KMS-11 (cell line): ENCODE measurements around the gene PAK5.
A peak's percentile ranks its signal among the peaks of the same experiment; 100 is the strongest.

Experiments
- H2AFZ ChIP-seq: fragments of 200-600 bp; sonication (generic); 2 replicates; pipeline ENCODE4 v1.6.1; 2016; ENCODE audit warnings: antibody characterized with exemption, mixed run types, low read depth
- H3K27ac ChIP-seq: fragments of 200-600 bp; sonication (generic); 2 replicates; pipeline ENCODE4 v1.6.1; 2016; ENCODE audit warnings: mild to moderate bottlenecking, mixed run types
- H3K27me3 ChIP-seq: fragments of 200-600 bp; sonication (generic); 2 replicates; pipeline ENCODE4 v1.6.1; 2017; ENCODE audit warnings: mild to moderate bottlenecking, low read depth, mixed run types, moderate library complexity; ENCODE audit not compliant: insufficient read depth
- H3K36me3 ChIP-seq: fragments of 200-600 bp; sonication (generic); 2 replicates; pipeline ENCODE4 v1.6.1; 2017; ENCODE audit warnings: mild to moderate bottlenecking, mixed run types; ENCODE audit not compliant: insufficient read depth
- H3K4me1 ChIP-seq: fragments of 200-600 bp; sonication (generic); 2 replicates; pipeline ENCODE4 v1.6.1; 2016; ENCODE audit warnings: mild to moderate bottlenecking, low read depth, mixed run types; ENCODE audit not compliant: poor library complexity, severe bottlenecking
- H3K4me2 ChIP-seq: fragments of 200-600 bp; sonication (generic); 2 replicates; pipeline ENCODE4 v1.7.0; 2016; ENCODE audit warnings: mild to moderate bottlenecking, mixed run types
- H3K4me3 ChIP-seq: fragments of 200-600 bp; sonication (generic); IDR thresholded peaks from 2 replicates; pipeline ENCODE4 v1.6.1; 2017; ENCODE audit warnings: low read depth, low read length, mixed read lengths; ENCODE audit not compliant: insufficient read depth
- H3K79me2 ChIP-seq: fragments of 200-600 bp; sonication (generic); 2 replicates; pipeline ENCODE4 v1.6.1; 2016; ENCODE audit warnings: low read depth, mixed run types; ENCODE audit not compliant: insufficient read depth
- H3K9ac ChIP-seq: fragments of 200-600 bp; sonication (generic); 2 replicates; pipeline ENCODE4 v1.6.1; 2016; ENCODE audit warnings: mild to moderate bottlenecking, mixed run types
- H4K20me1 ChIP-seq: fragments of 200-600 bp; sonication (generic); 2 replicates; pipeline ENCODE4 v1.6.1; 2016; ENCODE audit warnings: mild to moderate bottlenecking, mixed run types; ENCODE audit not compliant: insufficient read depth
- TF ChIP-seq, protein P1 (sequence below): fragments of 200-600 bp; sonication (generic); conservative IDR thresholded peaks from 2 replicates; pipeline ENCODE4 v1.6.1; 2017; ENCODE audit warnings: low read depth, mild to moderate bottlenecking, antibody characterized with exemption, low read length, moderate library complexity, mixed read lengths

Gene PAK5

DNA sequence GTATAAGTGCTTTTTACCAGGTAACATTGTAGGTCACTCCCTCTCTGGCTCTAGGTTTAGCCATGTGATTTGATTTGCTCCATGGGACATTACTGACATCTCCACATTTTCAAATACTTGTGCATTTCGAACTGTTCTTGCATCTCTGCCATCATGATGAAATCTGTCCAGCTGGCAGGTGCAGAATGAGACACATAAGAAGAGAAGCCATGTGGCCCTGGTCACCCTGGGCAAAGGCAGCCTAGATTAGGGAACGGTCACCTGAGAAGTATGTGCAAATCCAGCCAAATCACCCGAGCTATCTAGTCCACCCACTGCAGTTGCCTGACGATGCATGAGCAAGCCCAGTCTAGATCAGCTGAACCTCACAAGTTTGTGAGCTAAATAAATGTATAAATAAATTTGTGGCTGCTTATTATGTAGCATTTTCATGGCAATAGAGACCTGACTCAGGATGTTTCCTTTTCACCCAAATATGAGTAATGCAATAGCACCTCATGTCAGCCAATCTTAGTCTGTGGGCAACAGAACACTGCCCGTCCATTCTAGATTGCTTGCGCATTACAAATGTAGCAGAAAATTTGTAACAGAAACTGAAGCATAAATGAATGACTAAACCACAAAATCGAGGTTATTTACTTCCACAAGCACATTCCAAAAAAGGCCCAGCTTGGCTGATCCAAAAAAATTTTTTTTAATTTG lies 115.2 kb downstream of the PAK5 start:
- Histone ChIP-seq H3K27me3 (no peaks in the 10 kb centered on the region), H3K9ac (no peak overlapping the region), H3K4me1 (no peaks in the 10 kb centered on the region), H3K36me3 (no peaks in the 10 kb centered on the region), H3K4me2 (no peak overlapping the region), H3K27ac (no peak overlapping the region), H3K79me2 (no peaks in the 10 kb centered on the region), H4K20me1 (no peaks in the 10 kb centered on the region), H3K4me3 (no peak overlapping the region), H2AFZ (no peak overlapping the region)
- TF ChIP-seq, protein P1, sequence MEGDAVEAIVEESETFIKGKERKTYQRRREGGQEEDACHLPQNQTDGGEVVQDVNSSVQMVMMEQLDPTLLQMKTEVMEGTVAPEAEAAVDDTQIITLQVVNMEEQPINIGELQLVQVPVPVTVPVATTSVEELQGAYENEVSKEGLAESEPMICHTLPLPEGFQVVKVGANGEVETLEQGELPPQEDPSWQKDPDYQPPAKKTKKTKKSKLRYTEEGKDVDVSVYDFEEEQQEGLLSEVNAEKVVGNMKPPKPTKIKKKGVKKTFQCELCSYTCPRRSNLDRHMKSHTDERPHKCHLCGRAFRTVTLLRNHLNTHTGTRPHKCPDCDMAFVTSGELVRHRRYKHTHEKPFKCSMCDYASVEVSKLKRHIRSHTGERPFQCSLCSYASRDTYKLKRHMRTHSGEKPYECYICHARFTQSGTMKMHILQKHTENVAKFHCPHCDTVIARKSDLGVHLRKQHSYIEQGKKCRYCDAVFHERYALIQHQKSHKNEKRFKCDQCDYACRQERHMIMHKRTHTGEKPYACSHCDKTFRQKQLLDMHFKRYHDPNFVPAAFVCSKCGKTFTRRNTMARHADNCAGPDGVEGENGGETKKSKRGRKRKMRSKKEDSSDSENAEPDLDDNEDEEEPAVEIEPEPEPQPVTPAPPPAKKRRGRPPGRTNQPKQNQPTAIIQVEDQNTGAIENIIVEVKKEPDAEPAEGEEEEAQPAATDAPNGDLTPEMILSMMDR: no peak

DNA sequence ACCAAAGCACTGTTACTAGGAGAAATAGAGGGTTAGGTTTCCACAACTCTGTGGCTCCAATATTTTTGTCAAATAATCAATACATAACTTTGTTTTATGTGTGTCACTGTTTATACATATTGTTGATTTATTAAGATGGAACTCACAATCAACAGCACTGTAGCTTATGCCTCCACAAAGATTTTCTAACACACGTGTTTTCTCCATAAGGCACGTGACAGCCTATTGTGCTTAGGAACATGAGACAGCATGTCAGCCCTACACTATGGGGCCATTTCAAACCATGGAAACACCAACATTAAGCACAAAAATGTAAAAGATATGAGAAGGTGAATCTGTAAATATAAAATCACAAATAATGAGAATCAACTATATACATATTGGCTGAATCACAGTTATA lies 127.0 kb downstream of the PAK5 start:
- Histone ChIP-seq H3K27ac (no peak overlapping the region), H3K36me3 (no peaks in the 10 kb centered on the region), H3K79me2 (no peaks in the 10 kb centered on the region), H2AFZ (no peak overlapping the region), H3K9ac (no peak overlapping the region), H3K4me3 (no peak overlapping the region), H4K20me1 (no peaks in the 10 kb centered on the region), H3K4me2 (no peak overlapping the region), H3K27me3 (no peaks in the 10 kb centered on the region), H3K4me1 (peaks cover under 1% of the 10 kb centered on the region)
- TF ChIP-seq, protein P1: no peak

DNA sequence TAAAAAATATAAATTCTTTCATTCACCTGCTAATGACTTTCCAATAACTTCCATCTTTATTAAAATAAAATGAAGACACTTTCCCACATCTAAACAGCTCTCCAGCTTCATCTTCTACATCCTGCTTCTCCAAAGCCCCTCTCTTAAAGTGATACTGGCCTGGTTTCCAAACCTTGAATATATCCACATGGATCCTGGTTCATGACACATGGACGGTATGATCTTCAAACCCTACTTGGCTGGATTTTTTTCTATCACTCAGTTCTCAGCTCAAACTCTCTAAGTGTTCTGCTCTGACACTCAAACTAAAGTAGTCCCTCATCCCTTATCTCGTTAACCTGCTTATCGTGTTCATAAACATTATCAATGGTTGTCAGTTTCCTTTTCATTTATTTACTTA lies 128.2 kb downstream of the PAK5 start:
- Histone ChIP-seq H2AFZ (no peak overlapping the region), H3K36me3 (no peaks in the 10 kb centered on the region), H3K27ac (no peak overlapping the region), H3K79me2 (no peaks in the 10 kb centered on the region), H3K27me3 (no peaks in the 10 kb centered on the region), H3K4me1 (peaks cover 12% of the 10 kb centered on the region), H3K4me2 (no peak overlapping the region), H3K9ac (no peak overlapping the region), H4K20me1 (no peaks in the 10 kb centered on the region), H3K4me3 (no peak overlapping the region)
- TF ChIP-seq, protein P1: no peak

DNA sequence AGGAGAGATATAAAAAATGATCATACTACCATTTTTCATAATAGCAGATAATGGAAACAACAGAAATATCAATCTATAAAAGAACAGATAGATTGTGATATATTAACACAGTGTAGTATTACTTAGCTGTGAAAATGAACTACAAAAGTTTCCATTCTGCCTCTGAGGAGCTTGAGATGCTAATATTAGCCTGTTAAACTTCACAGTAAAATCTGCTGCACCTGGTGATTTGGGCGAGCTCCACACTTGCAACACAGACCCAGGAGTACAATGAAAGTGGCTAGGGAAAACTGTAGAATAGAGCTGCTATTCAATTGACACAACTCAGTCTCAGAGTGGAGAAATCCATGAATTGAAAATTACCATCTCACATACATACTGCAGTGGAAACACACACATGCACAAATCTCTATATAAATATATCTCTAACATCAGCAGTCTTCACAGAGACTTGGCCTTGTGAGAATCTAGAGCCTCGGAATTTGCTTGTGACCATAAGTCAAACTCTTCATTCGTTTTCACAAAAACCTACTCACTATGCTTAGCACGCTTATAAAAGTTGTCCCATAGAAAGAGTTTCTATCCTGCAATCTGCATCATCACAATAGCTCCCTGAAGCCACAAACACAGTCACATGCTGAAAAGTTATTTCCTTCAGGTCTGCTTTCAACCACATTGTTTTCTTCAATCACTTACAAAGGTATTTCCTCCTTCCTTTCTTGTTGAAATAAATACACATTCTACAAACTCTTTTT lies 133.0 kb downstream of the PAK5 start:
- H2AFZ ChIP-seq: no peak overlapping the region
- TF ChIP-seq, protein P1: no peak
- H3K79me2 ChIP-seq: no peaks in the 10 kb centered on the region
- peak overlapping the region; percentile 37 for H3K27ac ChIP-seq
- H3K27me3 ChIP-seq: no peaks in the 10 kb centered on the region
- H4K20me1 ChIP-seq: no peaks in the 10 kb centered on the region
- H3K9ac ChIP-seq: no peak overlapping the region
- H3K36me3 ChIP-seq: no peaks in the 10 kb centered on the region
- H3K4me3 ChIP-seq: no peak overlapping the region
- peaks cover 21% of the 10 kb centered on the region for H3K4me1 ChIP-seq
- H3K4me2 ChIP-seq: peak overlapping the region; percentile 34
